ENCODE results near the gene OR13J1. TPM values are rescaled to one million over a fixed set of nuclear protein-coding genes. Genes with fewer than 3 reads are reported as not detected.
A peak's percentile ranks its signal among the peaks of the same experiment; 100 is the strongest.
"Not testable (repeated sequence)": the region's sequence is repeated elsewhere in the genome, so short reads cannot be mapped to it uniquely, and the experiment has no call there.

The OR13J1 gene, protein sequence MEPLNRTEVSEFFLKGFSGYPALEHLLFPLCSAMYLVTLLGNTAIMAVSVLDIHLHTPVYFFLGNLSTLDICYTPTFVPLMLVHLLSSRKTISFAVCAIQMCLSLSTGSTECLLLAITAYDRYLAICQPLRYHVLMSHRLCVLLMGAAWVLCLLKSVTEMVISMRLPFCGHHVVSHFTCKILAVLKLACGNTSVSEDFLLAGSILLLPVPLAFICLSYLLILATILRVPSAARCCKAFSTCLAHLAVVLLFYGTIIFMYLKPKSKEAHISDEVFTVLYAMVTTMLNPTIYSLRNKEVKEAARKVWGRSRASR
- not detected for total RNA-seq

DNA sequence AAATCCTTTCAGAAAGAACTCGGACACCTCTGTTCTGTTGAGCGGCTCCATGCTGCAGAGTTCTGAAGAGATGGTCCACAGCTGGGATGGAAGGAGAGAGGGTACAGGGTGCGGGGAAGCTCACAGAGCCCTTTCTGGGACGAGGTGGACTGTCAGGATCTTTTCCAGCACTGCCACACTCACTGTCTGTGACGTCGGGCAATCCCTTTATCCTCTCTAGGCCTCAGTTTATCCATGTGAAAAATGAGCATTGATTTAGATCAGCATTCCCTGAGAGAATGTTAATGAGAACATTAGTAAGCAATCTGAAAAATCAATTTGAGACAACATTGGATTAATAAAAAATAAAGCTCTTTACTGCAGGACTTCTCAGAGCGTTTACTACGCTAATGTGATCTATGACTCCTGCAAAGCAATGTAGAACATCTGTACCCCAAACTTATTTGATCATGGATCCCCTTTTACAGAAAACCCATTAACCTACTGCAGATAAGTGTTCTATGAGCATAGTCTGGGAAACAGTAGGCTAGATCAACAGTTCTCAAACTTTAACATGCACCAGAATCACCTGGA lies at the start of gene OR13J1:
OR13J1 (minus strand) TSS at position 51 of the 573 bp plus-strand sequence; CDS start at position 51, 0 bp downstream.
- Mint-ChIP-seq H3K4me1 (no peaks in the 10 kb centered on the region), H3K27ac (no peak within 1 kb of the TSS), H3K36me3 (no peaks in the 10 kb centered on the region), H3K4me3 (no peak within 1 kb of the TSS), H3K27me3 (peaks cover 8% of the 10 kb centered on the region), H3K9me3 (ENCODE audit: low read depth) (no peaks in the 10 kb centered on the region)
- ATAC-seq (no peak), DNase-seq (no peak)
- CTCF ChIA-PET = interaction anchor here (2.6 kb wide), 1 partner anchor 12 kb away, joined by 11 read pairs; no protein-coding TSS in a partner anchor

DNA sequence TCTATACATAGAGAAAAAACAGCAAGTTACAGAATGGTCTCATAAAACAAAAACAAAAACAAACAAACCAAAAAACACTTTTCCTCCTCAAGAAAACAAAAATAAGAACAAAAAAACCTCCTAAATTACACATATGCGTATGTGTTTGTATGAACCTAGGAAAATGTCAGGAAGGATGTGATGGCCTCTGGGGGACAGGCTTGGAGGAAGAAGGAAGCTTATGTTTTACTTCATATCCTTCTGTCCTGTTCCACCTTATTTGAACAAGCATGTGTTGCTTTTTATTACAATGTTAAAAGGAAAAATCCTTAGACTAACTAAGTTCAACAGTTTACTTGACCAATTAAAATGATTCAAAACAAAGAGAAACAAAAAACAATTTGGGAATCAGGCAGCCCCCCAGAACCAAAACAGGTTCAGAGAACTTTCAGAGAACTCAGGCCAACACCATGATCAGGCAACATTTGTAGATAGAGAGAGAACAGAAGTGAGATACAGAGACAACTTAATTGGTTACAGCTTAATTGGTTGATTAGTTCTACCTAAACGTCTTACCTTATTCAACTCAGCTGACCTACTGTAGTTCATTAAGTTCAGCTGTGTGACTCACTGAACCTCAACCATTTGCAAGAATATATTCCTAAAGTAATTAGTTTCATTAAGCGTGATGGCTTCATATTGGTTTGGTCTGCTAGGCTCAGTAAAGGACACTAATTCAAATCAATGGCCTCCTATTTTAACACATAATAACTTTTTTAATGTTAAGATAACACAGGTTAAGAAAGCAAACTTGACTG lies 49.2 kb upstream of the OR13J1 start:
- CTCF ChIA-PET = interaction anchor here (0.9 to 1.4 kb wide), 2 partner anchors 35 to 93 kb away, joined by 3 read pairs; no protein-coding TSS in a partner anchor
- Mint-ChIP-seq H3K36me3 (no peaks in the 10 kb centered on the region), H3K4me3 (no peak overlapping the region), H3K4me1 (peaks cover 2% of the 10 kb centered on the region), H3K9me3 (ENCODE audit: low read depth) (no peaks in the 10 kb centered on the region), H3K27me3 (peaks cover 5% of the 10 kb centered on the region), H3K27ac (no peak overlapping the region)
- no peak for ATAC-seq
- DNase-seq = no peak

DNA sequence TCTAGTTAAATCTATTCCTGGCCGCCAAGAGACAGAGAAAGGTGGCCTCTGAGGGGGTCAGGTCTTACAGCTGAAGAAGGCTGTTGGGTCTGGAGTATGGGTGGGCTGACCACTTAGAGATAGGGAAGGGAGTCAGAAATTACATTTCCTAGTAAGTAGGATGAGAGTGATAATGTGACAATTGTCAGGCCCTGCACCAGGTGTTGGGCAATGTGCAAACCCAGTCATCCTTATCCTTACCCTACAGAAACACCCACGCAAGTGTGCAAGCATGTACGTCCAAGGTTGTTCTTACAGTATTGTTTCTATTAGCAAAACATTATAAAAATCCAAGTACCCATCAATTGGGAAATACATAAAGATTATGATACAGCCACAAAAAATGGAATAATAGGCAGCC lies 48.6 kb upstream of the OR13J1 start:
- H3K36me3 Mint-ChIP-seq = no peaks in the 10 kb centered on the region
- no peaks in the 10 kb centered on the region for H3K4me1 Mint-ChIP-seq
- H3K27me3 Mint-ChIP-seq = peaks cover 5% of the 10 kb centered on the region
- DNase-seq (no peak), ATAC-seq (no peak)
- H3K4me3 Mint-ChIP-seq = no peak overlapping the region
- CTCF ChIA-PET = interaction anchor here (1.4 kb wide), 1 partner anchor 93 kb away, joined by 3 read pairs; no protein-coding TSS in a partner anchor
- no peaks in the 10 kb centered on the region for H3K9me3 Mint-ChIP-seq (ENCODE audit: low read depth)
- H3K27ac Mint-ChIP-seq = no peak overlapping the region

DNA sequence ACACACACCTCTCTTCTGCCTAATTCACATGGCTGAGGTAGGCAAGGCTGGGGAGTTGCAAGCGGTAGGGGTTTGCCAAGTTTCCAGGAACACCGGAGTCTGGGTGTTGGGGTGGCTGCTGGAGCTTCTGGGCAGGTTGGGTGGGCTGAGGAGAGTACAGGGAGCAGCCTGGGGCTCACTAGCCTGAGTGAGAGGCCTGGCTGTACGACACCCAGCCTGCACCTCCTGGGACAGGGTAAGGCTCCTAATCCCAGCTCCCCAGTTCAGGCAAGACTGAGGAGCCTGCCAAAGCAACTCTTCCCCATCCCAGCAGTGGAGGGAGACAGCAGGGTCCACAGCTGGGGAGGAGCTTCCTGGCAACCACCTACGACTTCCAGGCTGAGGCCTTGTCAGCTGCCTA lies 47.1 kb upstream of the OR13J1 start:
- Mint-ChIP-seq H3K9me3 (ENCODE audit: low read depth) (no peaks in the 10 kb centered on the region), H3K4me3 (no peak overlapping the region), H3K27me3 (no peaks in the 10 kb centered on the region), H3K27ac (no peak overlapping the region), H3K36me3 (no peaks in the 10 kb centered on the region), H3K4me1 (no peaks in the 10 kb centered on the region)
- DNase-seq = no peak
- CTCF ChIA-PET = interaction anchor here (1.3 kb wide), 1 partner anchor 35 kb away, joined by 4 read pairs; no protein-coding TSS in a partner anchor
- ATAC-seq = no peak

DNA sequence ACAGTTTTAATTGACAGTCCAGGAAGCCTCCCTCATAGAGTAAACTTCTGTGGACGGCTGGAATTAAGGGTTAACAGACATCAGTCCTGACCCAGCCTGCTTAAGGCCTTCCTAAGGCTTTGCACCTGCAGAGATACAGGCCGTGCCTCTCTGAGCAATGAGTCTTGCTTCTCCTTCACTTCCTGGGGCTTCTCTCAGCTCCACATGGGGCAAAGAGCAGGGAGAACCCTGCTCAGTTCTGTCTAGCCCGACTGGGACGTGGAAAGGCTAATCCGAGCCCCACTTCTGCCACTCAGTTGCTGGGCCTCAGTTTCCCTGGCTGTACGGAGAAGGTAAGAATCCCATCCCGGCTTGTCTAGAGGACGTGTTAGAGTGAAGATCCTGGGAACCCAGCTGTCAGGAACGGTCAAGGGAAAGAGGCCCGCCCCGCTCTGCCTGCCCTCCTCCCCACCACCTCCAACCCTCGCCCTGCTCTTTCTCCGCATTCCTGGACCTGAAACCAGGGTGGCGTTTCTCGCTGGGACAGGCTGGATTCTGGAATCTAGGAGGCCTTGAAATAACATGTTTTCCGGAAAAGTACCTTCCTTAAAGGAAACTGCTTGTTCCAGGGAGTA lies 45.6 kb upstream of the OR13J1 start:
- Mint-ChIP-seq H3K27me3 (no peaks in the 10 kb centered on the region), H3K4me1 (peaks cover 10% of the 10 kb centered on the region), H3K9me3 (ENCODE audit: low read depth) (no peaks in the 10 kb centered on the region), H3K27ac (no peak overlapping the region), H3K36me3 (no peaks in the 10 kb centered on the region), H3K4me3 (no peak overlapping the region)
- ATAC-seq (no peak), DNase-seq (no peak)
- CTCF ChIA-PET = interaction anchor here (0.7 to 1.2 kb wide), 2 partner anchors 12 to 957 kb away, joined by 3 read pairs; no protein-coding TSS in a partner anchor

DNA sequence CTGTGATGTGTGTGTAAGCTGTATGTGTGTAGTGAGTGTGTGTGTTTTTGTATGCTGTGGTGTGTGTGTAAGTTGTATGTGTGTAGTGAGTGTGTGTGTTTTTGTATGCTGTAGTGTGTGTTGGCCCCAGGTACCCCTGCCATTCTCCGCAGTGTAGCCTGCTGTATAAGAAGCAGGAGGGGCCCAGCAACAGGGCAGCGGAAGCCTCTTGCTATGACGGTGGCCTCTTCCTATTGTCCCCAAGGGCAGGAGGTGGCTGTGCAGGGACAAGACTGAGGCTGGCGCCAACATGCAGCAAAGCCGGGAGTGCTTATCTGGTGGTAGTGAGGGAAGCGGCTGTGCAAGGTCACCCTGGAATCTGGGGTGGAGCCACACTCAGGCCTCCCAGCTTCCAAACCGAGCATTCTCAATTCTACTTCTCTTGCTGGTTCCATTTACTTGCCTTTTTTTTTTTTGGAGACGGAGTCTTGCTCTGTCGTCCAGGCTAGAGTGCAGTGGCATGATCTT lies 44.2 kb upstream of the OR13J1 start:
- H3K27me3 Mint-ChIP-seq = no peaks in the 10 kb centered on the region
- H3K4me1 Mint-ChIP-seq = peaks cover 19% of the 10 kb centered on the region
- CTCF ChIA-PET = no interaction called here
- no peaks in the 10 kb centered on the region for H3K36me3 Mint-ChIP-seq
- DNase-seq (no peak), ATAC-seq (peak; percentile 71)
- no peaks in the 10 kb centered on the region for H3K9me3 Mint-ChIP-seq (ENCODE audit: low read depth)
- no peak overlapping the region for H3K4me3 Mint-ChIP-seq
- H3K27ac Mint-ChIP-seq = no peak overlapping the region

DNA sequence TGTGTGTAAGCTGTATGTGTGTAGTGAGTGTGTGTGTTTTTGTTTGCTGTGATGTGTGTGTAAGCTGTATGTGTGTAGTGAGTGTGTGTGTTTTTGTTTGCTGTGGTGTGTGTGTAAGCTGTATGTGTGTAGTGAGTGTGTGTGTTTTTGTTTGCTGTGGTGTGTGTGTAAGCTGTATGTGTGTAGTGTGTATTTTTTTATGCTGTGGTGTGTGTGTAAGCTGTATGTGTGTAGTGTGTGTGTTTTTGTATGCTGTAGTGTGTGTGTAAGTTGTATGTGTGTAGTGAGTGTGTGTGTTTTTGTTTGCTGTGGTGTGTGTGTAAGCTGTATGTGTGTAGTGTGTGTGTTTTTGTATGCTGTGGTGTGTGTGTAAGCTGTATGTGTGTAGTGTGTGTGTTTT lies 43.2 kb upstream of the OR13J1 start:
- H3K27ac Mint-ChIP-seq; ATAC-seq; H3K4me3 Mint-ChIP-seq; H3K27me3 Mint-ChIP-seq; H3K36me3 Mint-ChIP-seq; DNase-seq; H3K9me3 Mint-ChIP-seq (ENCODE audit: low read depth): not testable (repeated sequence)
- peaks cover 19% of the 10 kb centered on the region for H3K4me1 Mint-ChIP-seq
- CTCF ChIA-PET = interaction anchor here (0.8 kb wide), 1 partner anchor 31 kb away, joined by 3 read pairs; no protein-coding TSS in a partner anchor

DNA sequence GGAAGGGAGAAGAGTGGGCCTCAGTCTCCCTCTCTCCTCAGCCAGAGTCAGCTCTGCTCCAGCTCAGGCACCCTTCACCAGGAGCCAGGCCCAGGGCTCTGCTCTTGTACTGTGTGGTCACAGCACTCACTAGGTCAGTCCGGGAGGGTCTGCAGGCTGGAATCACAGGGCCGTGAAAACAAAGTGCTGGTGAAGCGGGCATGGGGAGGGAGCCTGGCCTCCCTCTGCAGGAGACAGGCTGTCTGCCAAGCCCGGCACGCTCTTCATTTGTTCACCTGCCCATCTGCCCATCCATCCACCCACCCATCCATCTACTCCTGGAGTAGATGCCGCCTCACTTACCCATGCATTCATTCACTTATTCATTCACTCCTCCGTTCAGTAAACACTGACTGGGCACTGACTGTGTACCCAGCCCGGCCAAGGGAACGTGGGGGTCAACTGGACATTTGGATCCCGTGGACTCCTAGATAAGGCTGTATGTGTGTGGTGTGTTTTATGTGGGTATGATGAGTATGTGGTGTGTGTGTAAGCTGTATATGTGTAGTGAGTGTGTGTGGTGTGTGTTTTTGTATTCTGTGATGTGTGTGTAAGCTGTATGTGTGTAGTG lies 42.7 kb upstream of the OR13J1 start:
- Mint-ChIP-seq H3K27me3 (no peaks in the 10 kb centered on the region), H3K9me3 (ENCODE audit: low read depth) (no peaks in the 10 kb centered on the region), H3K4me3 (no peak overlapping the region), H3K36me3 (no peaks in the 10 kb centered on the region), H3K27ac (no peak overlapping the region), H3K4me1 (peaks cover 19% of the 10 kb centered on the region)
- no peak for ATAC-seq
- CTCF ChIA-PET = interaction anchor here (0.8 kb wide), 1 partner anchor 30 kb away, joined by 3 read pairs; no protein-coding TSS in a partner anchor
- DNase-seq = no peak

DNA sequence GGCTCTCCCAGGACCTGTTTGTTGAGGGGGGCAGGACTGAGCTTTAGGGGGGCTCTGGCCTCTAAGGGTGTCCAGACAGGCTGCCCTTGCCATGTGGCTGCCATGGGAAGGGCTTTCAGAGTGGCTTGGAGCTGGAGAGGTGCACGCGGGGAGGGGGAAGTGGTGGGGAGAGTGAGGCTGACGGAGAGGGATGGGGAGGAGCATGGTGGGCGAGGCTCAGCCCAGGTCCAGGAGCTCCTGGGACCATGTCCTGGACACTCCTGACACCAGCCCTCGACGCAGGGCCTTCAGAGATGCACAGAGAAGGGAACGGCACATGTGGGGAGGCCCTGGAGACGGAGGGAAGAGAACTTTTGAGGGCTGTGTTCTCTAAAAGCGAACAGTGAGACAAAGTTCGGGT lies 41.5 kb upstream of the OR13J1 start:
- no peak for DNase-seq
- CTCF ChIA-PET = interaction anchor here (1.3 to 1.5 kb wide), 2 partner anchors 9 to 29 kb away, joined by 4 to 5 read pairs; no protein-coding TSS in a partner anchor
- Mint-ChIP-seq H3K27me3 (no peaks in the 10 kb centered on the region), H3K4me3 (no peak overlapping the region), H3K27ac (no peak overlapping the region), H3K36me3 (no peaks in the 10 kb centered on the region), H3K4me1 (peaks cover 19% of the 10 kb centered on the region), H3K9me3 (ENCODE audit: low read depth) (no peaks in the 10 kb centered on the region)
- ATAC-seq = no peak

DNA sequence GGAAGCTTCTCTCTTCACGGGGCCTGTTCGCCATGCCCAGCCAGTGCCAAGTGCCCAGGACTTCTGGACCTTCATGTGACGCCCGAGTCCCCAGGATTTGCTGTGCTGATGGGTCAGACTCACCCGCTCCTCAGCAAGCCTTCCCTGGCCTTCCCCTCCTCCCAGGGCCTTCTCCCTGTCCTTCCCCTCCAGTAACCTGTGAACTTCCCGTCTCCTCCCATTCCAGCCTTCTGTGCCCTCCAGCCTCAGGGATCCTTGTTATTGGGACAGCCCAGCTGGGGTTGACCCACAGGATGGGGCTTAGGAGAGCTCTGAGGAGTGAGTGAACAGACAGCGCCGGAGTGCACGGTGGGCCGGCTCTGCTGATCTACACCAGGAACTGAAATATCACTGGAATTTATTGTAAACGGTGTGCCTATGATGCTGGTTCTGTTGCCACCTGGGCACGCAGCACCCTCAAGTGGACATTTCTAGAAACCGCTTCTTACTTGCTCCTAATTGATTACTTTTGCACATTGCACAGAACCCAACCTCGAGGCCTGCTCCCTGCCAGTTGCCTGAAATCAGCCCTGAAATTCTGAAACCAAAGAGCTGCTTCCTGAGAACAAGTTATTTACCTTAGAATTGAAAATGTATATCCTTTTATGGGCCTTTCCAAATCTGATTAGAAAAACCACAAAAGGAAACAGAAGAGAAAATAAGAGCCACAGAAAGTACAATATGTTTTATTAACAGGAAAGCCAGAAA lies 40.6 kb upstream of the OR13J1 start:
- H3K27ac Mint-ChIP-seq = peak overlapping the region; percentile 41
- no peak overlapping the region for H3K4me3 Mint-ChIP-seq
- no peaks in the 10 kb centered on the region for H3K36me3 Mint-ChIP-seq
- DNase-seq (peak; percentile 62), ATAC-seq (peak; percentile 34)
- H3K4me1 Mint-ChIP-seq = peaks cover 19% of the 10 kb centered on the region
- no peaks in the 10 kb centered on the region for H3K9me3 Mint-ChIP-seq (ENCODE audit: low read depth)
- no peaks in the 10 kb centered on the region for H3K27me3 Mint-ChIP-seq
- CTCF ChIA-PET = interaction anchor here (0.9 to 2.2 kb wide), 6 partner anchors 8 to 158 kb away, joined by 3 to 5 read pairs (median 4); no protein-coding TSS in a partner anchor

DNA sequence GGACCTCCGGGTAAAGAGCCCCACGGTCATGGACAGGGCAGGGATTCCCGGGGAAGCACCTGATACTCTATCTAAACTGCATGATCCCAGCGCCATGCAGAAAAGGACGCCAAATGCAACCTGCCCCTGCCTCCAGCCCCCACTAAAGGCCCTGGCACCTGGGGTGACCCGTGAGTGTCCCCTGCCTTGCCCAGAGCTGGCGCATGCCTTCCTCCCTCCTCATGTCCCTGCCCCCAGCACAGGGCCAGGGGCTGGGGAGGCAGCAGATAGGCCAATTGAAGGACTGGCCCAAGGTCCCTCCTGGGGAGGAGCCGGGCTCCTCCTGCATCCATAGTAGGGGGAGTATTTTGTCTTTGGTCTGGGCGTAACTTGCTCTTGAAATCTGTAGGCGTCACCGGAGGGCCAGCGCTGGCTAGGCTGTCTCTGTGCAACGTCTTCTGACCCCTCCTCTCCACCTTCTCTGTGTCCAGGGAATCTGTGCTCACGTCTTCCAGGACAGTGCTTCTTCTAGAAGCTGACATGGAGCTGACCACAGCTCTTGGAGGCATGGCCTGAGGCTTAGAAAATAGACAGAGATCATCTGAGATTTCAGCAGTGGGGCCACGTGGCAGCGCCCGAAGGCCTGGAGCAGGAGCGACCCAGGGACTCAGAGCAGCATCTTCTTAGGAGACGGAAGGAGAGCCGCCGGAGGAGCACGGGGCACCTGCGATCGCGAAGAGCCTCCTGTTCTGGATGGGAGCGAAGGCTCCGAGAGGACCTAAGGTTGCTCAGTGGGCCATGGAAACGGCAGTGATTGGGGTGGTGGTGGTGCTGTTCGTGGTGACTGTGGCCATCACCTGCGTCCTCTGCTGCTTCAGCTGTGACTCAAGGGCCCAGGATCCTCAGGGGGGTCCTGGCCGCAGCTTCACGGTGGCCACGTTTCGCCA lies 39.7 kb upstream of the OR13J1 start:
- Mint-ChIP-seq H3K36me3 (no peaks in the 10 kb centered on the region), H3K9me3 (ENCODE audit: low read depth) (no peaks in the 10 kb centered on the region), H3K27ac (no peak overlapping the region), H3K27me3 (no peaks in the 10 kb centered on the region), H3K4me1 (peaks cover 19% of the 10 kb centered on the region), H3K4me3 (no peak overlapping the region)
- DNase-seq = no peak
- CTCF ChIA-PET = interaction anchor here (0.9 to 2.2 kb wide), 4 partner anchors 9 to 159 kb away, joined by 3 to 5 read pairs (median 4); no protein-coding TSS in a partner anchor
- no peak for ATAC-seq

Data from activated CD8-positive, alpha-beta memory T cell treated with anti-CD3 and anti-CD28 coated beads, Interleukin-2, amount 10 ng/mL, durations not matched to agents 7 days and 5 days (primary cell).